OCI-LY7 (cell line): ENCODE data around the gene RNF126. TPM values are rescaled to one million over a fixed set of nuclear protein-coding genes. Genes with fewer than 3 reads are reported as not detected.
"Not testable (repeated sequence)": the region's sequence is repeated elsewhere in the genome, so short reads cannot be mapped to it uniquely, and the experiment has no call there.

Experiments
- BruUV-seq: library from RNA; stranded (reverse); fragments of 400-500 nt; replicated peaks from 2 replicates; lab custom pipeline; 2021; lab: Mats Ljungman, UMichigan
- CTCF ChIA-PET: fragments of 300-600 bp; sonication (Branson Sonifier 250); formaldehyde crosslinking; loops from one replicate; lab custom pipeline; 2022; ENCODE audit warnings: antibody characterized with exemption; ENCODE audit not compliant: unreplicated experiment; lab: Charles Lee
- POLR2A ChIA-PET: fragments of 300-600 bp; sonication (Branson Sonifier 250); formaldehyde crosslinking; loops from one replicate; lab custom pipeline; 2022; ENCODE audit warnings: antibody characterized with exemption; lab: Charles Lee
- DNase-seq: peaks from one replicate; pipeline ENCODE4 v3.0.0-alpha.2; 2015; ENCODE audit warnings: low spot score
- H2AFZ ChIP-seq: fragments of 200-600 bp; sonication (generic), shearing (Covaris generic); 2 replicates; pipeline ENCODE4 v1.6.1; 2014; ENCODE audit warnings: mild to moderate bottlenecking, antibody characterized with exemption, low read length, moderate library complexity
- H3K27ac ChIP-seq: fragments of 200-600 bp; sonication (generic); 2 replicates; pipeline ENCODE4 v1.5.1; 2014; ENCODE audit warnings: mixed run types, low read depth, mild to moderate bottlenecking, moderate library complexity, low read length, inconsistent platforms; ENCODE audit not compliant: poor library complexity, severe bottlenecking
- H3K36me3 ChIP-seq: fragments of 200-600 bp; sonication (generic); 2 replicates; pipeline ENCODE4 v1.6.1; 2014; ENCODE audit warnings: mild to moderate bottlenecking, antibody characterized with exemption, low read length, moderate library complexity, mixed read lengths; ENCODE audit not compliant: insufficient read depth
- H3K4me1 ChIP-seq: fragments of 200-600 bp; sonication (generic); 2 replicates; pipeline ENCODE4 v1.5.1; 2014; ENCODE audit warnings: mild to moderate bottlenecking, low read length; ENCODE audit not compliant: insufficient read depth, poor library complexity, severe bottlenecking
- H3K4me2 ChIP-seq: fragments of 200-600 bp; sonication (generic); 2 replicates; pipeline ENCODE4 v1.6.1; 2014; ENCODE audit warnings: mild to moderate bottlenecking, low read length
- H3K4me3 ChIP-seq: fragments of 200-600 bp; sonication (generic); 2 replicates; pipeline ENCODE4 v1.5.1; 2014; ENCODE audit warnings: mild to moderate bottlenecking, low read depth, low read length; ENCODE audit not compliant: poor library complexity, severe bottlenecking
- H3K79me2 ChIP-seq: fragments of 200-600 bp; sonication (generic); 2 replicates; pipeline ENCODE4 v1.6.1; 2016; ENCODE audit warnings: low read depth, mild to moderate bottlenecking, low read length, moderate library complexity, mixed read lengths; ENCODE audit not compliant: insufficient read depth
- H3K9me2 ChIP-seq: fragments of 200-600 bp; sonication (generic); 2 replicates; pipeline ENCODE4 v1.6.1; 2016; ENCODE audit warnings: mild to moderate bottlenecking, low read length, mixed read lengths; ENCODE audit not compliant: insufficient read depth
- H3K9me3 ChIP-seq: fragments of 200-600 bp; sonication (generic); 2 replicates; pipeline ENCODE4 v1.6.1; 2014; ENCODE audit warnings: mild to moderate bottlenecking, mixed run types, low read length, mixed read lengths
- H4K20me1 ChIP-seq: fragments of 200-600 bp; sonication (generic); 2 replicates; pipeline ENCODE4 v1.6.1; 2014; ENCODE audit warnings: mild to moderate bottlenecking, antibody characterized with exemption, low read length, moderate library complexity, mixed read lengths; ENCODE audit not compliant: insufficient read depth
- CTCF ChIP-seq: fragments of 200-600 bp; sonication (generic); conservative IDR thresholded peaks from 2 replicates; pipeline ENCODE4 v1.5.1; 2014; ENCODE audit warnings: mild to moderate bottlenecking, antibody characterized with exemption, low read length, moderate library complexity, mixed read lengths
- EZH2phosphoT487 ChIP-seq: fragments of 200-600 bp; sonication (generic); IDR thresholded peaks from 2 replicates; pipeline ENCODE4 v1.6.1; 2018; ENCODE audit warnings: low read depth, borderline replicate concordance, mild to moderate bottlenecking, mixed run types, antibody characterized with exemption, low read length, moderate library complexity, mixed read lengths
- intact Hi-C: fragments of 100-400 bp; cut with micrococcal nuclease; formaldehyde crosslinking; loops from one replicate; pipeline ENCODE4 v1.10.0; 2022; ENCODE audit not compliant: unreplicated experiment
- total RNA-seq, 2 experiments: library from RNA; depleted of rRNA in 1 of 2; stranded (reverse); fragments of >200 nt in 1 of 2; shearing (Covaris generic) in 1 of 2; gene quantifications; 2 replicates each; pipeline ENCODE4 v1.2.3, GENCODE V29; 2014 to 2022

Gene RNF126
- total RNA-seq, 2 experiments from 2014 or later = 98.6 to 104 TPM

- H3K4me3 ChIP-seq = no peak overlapping the region
- no peaks in the 10 kb centered on the region for H3K9me3 ChIP-seq
- TF ChIP-seq CTCF (no peak), EZH2phosphoT487 (no peak)
- no peaks in the 10 kb centered on the region; the same call in 1 of the 2 replicates for H4K20me1 ChIP-seq
- ChIA-PET POLR2A (no interaction called here), CTCF (no interaction called here)
- no peaks in the 10 kb centered on the region for H3K9me2 ChIP-seq
- H3K27ac ChIP-seq = no peak overlapping the region
- BruUV-seq = no TSS peak
- H3K79me2 ChIP-seq = no peaks in the 10 kb centered on the region
- H3K4me2 ChIP-seq = no peak overlapping the region
- no peak overlapping the region for H2AFZ ChIP-seq
- intact Hi-C loops = no loop called here
- no peaks in the 10 kb centered on the region for H3K36me3 ChIP-seq
- no peak for DNase-seq
- H3K4me1 ChIP-seq = peaks cover 5% of the 10 kb centered on the region
Observed at GRCh38 chr19:674282-675151, 11.5 kb upstream of the RNF126 start.

GRCh38 chr19:670609-671075 lies 7.6 kb upstream of the RNF126 start:
- no peaks in the 10 kb centered on the region for H3K9me3 ChIP-seq
- H3K9me2 ChIP-seq = no peaks in the 10 kb centered on the region
- no peak for DNase-seq
- no peaks in the 10 kb centered on the region for H4K20me1 ChIP-seq
- TF ChIP-seq EZH2phosphoT487 (no peak), CTCF (no peak)
- no peak overlapping the region for H3K4me2 ChIP-seq
- H3K79me2 ChIP-seq = no peaks in the 10 kb centered on the region
- intact Hi-C loops = no loop called here
- H3K36me3 ChIP-seq = no peaks in the 10 kb centered on the region
- CTCF ChIA-PET = no interaction called here
- H3K4me1 ChIP-seq = no peaks in the 10 kb centered on the region
- H3K4me3 ChIP-seq = no peak overlapping the region
- H3K27ac ChIP-seq = no peak overlapping the region
- no TSS peak for BruUV-seq
- no peak overlapping the region for H2AFZ ChIP-seq
- POLR2A ChIA-PET = interaction anchor here (0.7 kb wide), 1 partner anchor 9 kb away, joined by 3 read pairs; no protein-coding TSS in a partner anchor

GRCh38 chr19:668675-669434 lies 5.8 kb upstream of the RNF126 start:
- H3K4me3 ChIP-seq, H3K27ac ChIP-seq, intact Hi-C loops, POLR2A ChIA-PET, H3K9me2 ChIP-seq, H2AFZ ChIP-seq, H4K20me1 ChIP-seq, H3K79me2 ChIP-seq, H3K9me3 ChIP-seq, DNase-seq, BruUV-seq, H3K4me2 ChIP-seq, CTCF ChIA-PET, H3K36me3 ChIP-seq: not testable (repeated sequence)
- peaks cover 13% of the 10 kb centered on the region for H3K4me1 ChIP-seq

- Histone ChIP-seq H3K79me2 (peaks cover 14% of the 10 kb centered on the region), H3K4me1 (peaks cover 19% of the 10 kb centered on the region)
- H3K9me3 ChIP-seq, H3K9me2 ChIP-seq, H2AFZ ChIP-seq, H3K36me3 ChIP-seq, BruUV-seq, H3K4me3 ChIP-seq, H3K4me2 ChIP-seq, DNase-seq, H3K27ac ChIP-seq, POLR2A ChIA-PET, H4K20me1 ChIP-seq, intact Hi-C loops: not testable (repeated sequence)
- CTCF ChIA-PET = interaction anchor here (0.6 kb wide), 1 partner anchor 197 kb away, joined by 3 read pairs; no protein-coding TSS in a partner anchor
Observed at GRCh38 chr19:666985-667573, 4.1 kb upstream of the RNF126 start.
